Hair follicle dermal papilla cell (primary cell): ENCODE results near the gene ZDHHC22. TPM values are rescaled to one million over a fixed set of nuclear protein-coding genes. Genes with fewer than 3 reads are reported as not detected.

Source experiments
- total RNA-seq: library from RNA; depleted of rRNA; stranded (reverse); fragments of >200 nt; gene quantifications from 2 replicates; pipeline ENCODE4 v1.2.3, GENCODE V29; 2012

The ZDHHC22 gene, protein sequence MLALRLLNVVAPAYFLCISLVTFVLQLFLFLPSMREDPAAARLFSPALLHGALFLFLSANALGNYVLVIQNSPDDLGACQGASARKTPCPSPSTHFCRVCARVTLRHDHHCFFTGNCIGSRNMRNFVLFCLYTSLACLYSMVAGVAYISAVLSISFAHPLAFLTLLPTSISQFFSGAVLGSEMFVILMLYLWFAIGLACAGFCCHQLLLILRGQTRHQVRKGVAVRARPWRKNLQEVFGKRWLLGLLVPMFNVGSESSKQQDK
- total RNA-seq = not detected in 2 replicates

GRCh38 chr14:77141214-77142004 is at the start of gene ZDHHC22:
Gene ZDHHC22 (minus strand): TSS chr14:77141791. CDS start chr14:77139738, 2,053 bp downstream.

GRCh38 chr14:77181603-77182437 is 40.2 kb upstream of the ZDHHC22 start, which contains the start of gene TMEM63C:
Gene TMEM63C (plus strand): TSS chr14:77181798. CDS start chr14:77218814, 37,016 bp downstream.

GRCh38 chr14:77097700-77098528 is 43.7 kb downstream of the ZDHHC22 start, which contains the start of gene CIPC:
Gene CIPC (plus strand): TSS chr14:77098258. CDS start chr14:77105709, 7,451 bp downstream.

Other genes starting within 250 kb of the ZDHHC22 start
- 91.0 and 135 TPM in 2 replicates for gene IRF2BPL, start 113.1 kb downstream of the ZDHHC22 start, total RNA-seq
- gene CIPC, start 43.5 kb downstream of the ZDHHC22 start, total RNA-seq = 22.1 and 24.7 TPM in 2 replicates
- under 0.01 TPM in 1 of 2 replicates, not detected in the other for gene TMEM63C, start 40.0 kb upstream of the ZDHHC22 start, total RNA-seq
- not detected in 2 replicates for gene NGB, start 129.4 kb upstream of the ZDHHC22 start, total RNA-seq
- 15.4 and 20.8 TPM in 2 replicates for gene POMT2, start 179.1 kb upstream of the ZDHHC22 start, total RNA-seq
- gene GSTZ1, start 179.2 kb upstream of the ZDHHC22 start, total RNA-seq = 34.6 and 38.6 TPM in 2 replicates
- 12.0 TPM in 2 replicates for gene TMED8, start 235.3 kb upstream of the ZDHHC22 start, total RNA-seq
- gene SAMD15, start 235.6 kb upstream of the ZDHHC22 start, total RNA-seq = 2.8 and 3.0 TPM in 2 replicates